Right renal cortex interstitium (tissue), 3 donors: ENCODE measurements around the gene NOL4L. TPM values are rescaled to one million over a fixed set of nuclear protein-coding genes. Genes with fewer than 3 reads are reported as not detected.

Experiments used
- DNase-seq, 3 donors: peaks; one replicate each; pipeline ENCODE4 v3.0.0-alpha.2; 2013; ENCODE audit warnings: low read depth in 3 of 3, low spot score in 2 of 3
- polyA plus RNA-seq, 3 donors: library from polyadenylated mRNA; unstranded; fragments of 120-200 nt; gene quantifications; one replicate each; pipeline ENCODE4 v1.2.1, GENCODE V29; 2013; ENCODE audit not compliant: insufficient read length in 3 of 3

NOL4L gene
- polyA plus RNA-seq, 3 donors, result 42.5 to 47.7 (median 43.3) TPM

GRCh38 chr20:32613192-32614053 is 28.3 kb upstream of the NOL4L start:
- DNase-seq, result no peak

DNA sequence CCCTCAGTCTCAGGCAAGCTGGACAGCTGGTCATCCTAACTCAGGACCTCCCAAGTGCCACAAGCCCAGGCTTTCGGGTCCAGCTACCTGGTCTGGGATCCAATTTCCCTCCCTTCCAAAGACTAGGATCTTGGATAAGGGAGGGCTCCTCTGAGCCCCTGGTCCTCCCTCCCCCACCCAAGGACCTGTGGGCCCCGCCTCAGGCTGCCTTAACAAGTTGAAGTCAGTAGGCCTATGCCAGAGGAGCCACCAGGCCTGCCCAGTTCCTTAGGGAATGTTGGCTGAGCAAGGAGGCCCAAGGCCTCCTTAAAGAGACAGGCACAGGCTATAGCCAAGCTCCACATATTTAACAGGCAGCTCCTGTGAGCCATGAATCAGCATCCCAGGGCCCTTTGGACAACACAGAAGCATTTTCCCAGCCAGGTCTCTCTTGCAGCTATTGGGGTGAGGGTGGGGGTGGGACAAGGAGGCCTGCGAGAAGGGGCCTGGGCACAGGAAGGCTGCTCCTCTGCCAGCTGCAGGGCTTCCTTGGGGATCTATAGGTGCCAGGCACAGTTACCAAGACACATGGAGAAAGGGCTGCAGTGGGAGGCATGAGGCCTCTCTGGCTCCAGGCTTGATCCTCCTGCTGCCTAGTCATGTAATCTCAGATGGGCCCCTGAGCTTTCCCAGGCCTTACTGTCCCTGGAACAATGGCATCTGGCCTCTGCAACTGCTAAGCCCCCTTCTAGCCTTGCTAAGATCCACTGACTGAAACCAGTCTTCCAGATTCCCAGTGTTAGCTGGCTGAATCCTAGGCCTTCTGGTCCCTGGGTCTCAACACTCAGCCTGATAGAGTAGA is 27.4 kb upstream of the NOL4L start:
- DNase-seq, result no peak

- no peak for DNase-seq
Measured at GRCh38 chr20:32611868-32612267, 26.7 kb upstream of the NOL4L start.

- no peak for DNase-seq
Measured at GRCh38 chr20:32611286-32611685, 26.2 kb upstream of the NOL4L start.

DNA sequence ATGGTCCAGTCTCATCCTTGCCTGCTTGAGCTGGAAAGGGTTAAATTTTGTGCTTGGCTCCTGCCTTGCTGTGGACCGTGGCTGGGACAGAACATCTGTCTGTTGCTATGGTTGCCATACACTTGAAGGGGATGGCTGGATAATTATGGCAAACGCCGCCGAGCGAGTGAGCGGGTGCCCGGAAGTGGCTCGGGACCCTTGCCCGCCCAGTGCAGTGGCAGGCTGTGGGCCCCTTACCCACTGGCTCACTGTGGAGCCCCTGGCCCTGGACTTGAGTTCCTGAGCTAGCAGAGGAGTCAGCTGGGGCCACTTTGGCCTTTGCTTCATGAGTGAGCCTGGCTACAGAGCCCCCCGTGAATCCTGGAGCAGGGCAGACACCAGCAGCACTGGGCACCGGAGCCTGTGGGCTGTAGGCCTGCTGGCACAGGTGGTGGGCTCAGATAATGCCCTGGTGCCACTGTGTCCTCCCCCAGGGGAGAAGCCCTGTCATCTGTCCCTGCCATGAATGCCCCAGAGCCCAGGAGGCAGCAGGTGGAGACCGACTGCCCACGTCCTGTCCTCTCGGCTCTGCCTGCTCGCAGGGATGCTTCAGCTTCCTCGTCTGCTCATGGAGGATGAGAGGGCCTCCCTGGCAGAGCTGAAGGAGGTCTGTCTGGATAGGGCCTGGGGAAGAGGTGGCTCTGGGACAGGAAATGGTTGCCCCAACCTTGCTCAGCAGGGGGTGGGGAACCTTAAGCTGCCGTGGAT is 25.5 kb upstream of the NOL4L start:
- no peak for DNase-seq

DNA sequence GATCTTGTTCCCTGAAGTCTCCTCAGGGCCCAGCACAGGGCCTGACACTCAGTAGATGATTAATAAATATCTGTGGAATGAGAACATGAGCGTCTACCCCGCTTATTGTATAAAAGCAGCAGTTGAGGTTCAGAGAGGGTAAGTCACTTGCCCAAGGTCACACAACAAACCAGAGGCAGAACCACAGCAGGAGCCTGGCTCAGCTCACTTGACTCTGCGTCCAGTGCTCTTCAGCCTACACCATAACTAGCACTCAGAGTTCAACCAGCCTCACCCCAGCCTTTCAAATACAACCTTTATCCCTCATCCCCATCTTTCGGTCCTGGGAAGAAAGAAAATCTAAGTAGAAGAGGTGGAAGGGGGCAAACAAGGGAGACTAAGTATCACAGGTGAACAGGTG is 24.9 kb upstream of the NOL4L start:
- DNase-seq, result no peak

GRCh38 chr20:32609111-32609773 is 24.1 kb upstream of the NOL4L start:
- no peak for DNase-seq

GRCh38 chr20:32608664-32609015 is 23.5 kb upstream of the NOL4L start:
- no peak for DNase-seq

DNA sequence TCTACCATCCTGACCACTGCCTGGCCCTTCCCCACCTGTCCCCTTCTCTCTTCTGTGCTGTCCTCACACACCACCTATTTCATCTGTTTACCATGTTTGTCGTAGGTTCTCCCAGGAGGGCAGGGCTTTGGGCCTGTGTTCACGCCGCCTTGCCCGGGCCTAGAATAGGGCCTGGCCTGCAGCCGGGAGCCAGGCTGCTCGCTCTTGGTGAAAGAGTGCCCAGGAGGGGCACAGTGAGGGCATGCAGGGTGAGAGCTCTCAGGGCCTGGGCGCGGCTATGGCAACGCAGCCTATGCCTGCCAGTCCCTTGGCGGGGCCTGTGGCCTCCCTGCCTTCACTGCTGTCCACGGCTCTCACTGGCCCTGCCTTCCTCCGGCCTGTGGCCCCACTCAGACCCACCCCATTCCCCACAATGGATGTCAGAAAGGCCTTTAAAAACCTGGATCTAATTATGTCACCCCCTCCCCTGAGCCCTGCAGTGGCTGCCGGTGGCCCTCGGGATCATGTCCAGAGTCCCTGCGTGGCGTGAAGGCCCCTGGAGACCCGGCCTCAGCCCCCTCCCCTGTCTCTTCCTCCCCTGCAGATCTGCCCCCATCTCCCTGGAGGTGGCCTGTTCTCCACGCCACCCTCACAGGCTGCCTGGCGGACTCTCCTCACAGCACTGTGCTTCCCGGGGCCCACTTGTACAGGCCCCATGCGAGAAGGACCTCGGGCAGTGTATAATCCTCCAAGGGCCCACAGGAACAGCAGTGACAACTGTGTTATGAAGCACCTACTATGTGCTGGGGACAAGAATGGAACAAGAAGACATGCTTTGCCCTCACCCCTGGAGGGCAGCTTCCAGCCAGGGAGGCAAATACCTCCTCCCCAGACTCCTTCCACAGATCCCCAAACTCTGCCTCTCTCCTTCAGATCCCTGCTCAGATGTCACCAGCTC is 22.9 kb upstream of the NOL4L start:
- no peak for DNase-seq

DNA sequence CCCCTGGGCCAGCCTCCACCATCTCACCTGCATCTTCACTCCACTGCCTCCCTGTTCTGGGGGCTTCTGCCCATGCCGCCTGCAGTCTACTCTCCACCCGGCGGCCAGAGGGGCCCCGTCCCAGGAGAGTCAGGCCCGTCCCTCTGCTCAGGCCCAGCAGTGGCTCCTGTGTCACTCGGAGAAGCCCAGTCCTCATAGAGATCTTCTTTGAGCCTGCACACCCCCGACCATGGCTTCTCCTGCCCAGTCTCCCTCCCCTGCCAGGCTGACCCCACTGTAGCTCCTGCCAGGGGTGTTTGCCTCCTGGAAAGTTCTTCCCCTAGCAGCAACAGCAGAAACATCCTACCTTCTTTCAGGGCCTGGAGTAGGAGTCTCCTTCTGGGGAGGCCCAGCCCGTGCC is 22.2 kb upstream of the NOL4L start:
- no peak for DNase-seq

- DNase-seq, result no peak
Measured at GRCh38 chr20:32606790-32607189, 21.7 kb upstream of the NOL4L start.

GRCh38 chr20:32606107-32606506 is 21.0 kb upstream of the NOL4L start:
- DNase-seq, result no peak

DNA sequence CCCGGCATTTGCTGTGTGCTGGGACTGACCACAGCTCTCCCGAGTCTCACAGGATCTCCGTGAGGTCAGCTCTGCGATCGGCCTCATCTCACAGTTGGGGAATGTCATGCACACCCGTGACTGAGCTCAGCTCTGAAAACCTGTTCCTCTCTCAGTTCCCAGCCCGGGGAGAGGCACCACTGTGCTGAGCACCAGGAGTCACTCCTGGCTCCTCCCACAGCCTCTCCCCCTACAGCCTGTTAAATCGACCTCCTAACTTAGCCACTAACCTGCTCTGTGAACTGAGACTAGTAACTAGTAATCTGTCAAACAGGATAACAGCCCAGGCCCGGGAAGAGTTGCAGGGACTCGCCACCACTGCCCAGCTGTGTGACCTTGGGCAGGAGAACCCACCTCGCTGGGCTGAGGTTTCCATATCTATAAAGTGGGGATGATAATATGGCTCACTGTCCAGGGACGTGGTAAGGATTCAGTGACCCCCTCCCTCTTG is 20.1 kb upstream of the NOL4L start:
- no peak for DNase-seq

- DNase-seq, result no peak
Measured at GRCh38 chr20:32603046-32603726, 18.1 kb upstream of the NOL4L start.

- DNase-seq, result no peak
Measured at GRCh38 chr20:32602273-32602672, 17.1 kb upstream of the NOL4L start.

DNA sequence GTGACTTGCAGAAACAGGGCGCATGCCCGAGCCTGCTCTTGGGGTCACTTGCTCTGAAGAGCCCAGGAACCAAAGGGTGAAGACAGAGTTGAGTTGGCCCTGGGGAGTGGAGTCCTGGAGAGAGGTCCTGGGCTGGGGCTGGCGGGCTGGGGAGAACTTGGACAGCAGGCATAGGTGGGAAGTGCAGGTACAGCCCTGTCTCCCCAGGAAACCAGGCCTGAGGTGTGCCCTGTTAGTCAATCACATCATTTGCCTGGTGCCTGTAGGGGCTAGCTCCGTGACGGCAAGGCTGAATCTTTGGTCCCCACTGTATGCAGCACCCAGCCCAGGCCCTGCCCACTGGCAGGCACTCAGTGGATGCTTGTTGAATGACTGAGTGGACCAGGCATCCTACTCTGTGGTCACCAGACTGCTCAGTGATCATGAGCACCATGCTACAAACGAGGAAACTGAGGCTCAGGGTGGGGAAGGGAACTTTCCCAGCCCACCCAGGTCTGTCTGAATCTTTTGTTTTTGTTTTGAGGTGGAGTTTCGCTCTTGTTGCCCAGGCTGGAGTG is 15.6 kb upstream of the NOL4L start:
- DNase-seq, result no peak

DNA sequence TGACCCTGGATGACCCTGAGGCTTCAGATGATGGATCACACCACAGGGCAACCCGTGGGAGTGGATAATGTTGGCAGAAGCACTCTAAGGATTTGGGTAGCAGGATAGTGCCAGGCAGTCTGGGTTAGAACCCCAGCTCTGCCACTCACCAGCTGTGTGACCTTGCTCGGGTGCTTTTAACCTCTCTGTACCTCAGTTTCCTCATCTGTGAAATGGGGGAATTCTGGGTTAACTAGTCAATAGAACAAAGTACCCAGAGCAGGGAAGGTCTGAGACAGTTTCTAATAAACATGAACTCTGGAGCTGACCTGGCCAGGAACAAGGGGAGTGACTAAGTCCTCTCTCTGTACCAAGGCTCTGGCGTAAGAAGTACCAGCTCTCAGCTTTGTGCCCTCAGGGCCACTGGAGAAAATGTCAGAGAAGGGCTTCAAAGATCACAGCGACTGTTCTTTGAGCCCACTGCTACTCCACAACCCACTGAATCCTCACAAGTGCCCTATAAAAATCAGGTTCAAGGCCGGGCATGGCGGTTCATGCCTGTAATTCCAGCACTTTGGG is 14.7 kb upstream of the NOL4L start:
- no peak for DNase-seq

GRCh38 chr20:32598606-32599005 is 13.5 kb upstream of the NOL4L start:
- no peak for DNase-seq
